ENCODE measurements around the gene CKM. TPM values are rescaled to one million over a fixed set of nuclear protein-coding genes. Genes with fewer than 3 reads are reported as not detected.

Gene CKM
- total RNA-seq, 4 donors from 2014 or later: 0.17 to 0.73 TPM; not detected in 2

- no peak overlapping the region for H3K27ac ChIP-seq
- peaks cover 0 to 75% of the 10 kb centered on the region in 2 donors for H3K36me3 ChIP-seq
- ATAC-seq: no peak
- no peaks in the 10 kb centered on the region for H3K9me3 ChIP-seq
- peaks cover 4% of the 10 kb centered on the region for H3K27me3 ChIP-seq
- no peak overlapping the region for H3K4me3 ChIP-seq
- TF ChIP-seq, protein P1, sequence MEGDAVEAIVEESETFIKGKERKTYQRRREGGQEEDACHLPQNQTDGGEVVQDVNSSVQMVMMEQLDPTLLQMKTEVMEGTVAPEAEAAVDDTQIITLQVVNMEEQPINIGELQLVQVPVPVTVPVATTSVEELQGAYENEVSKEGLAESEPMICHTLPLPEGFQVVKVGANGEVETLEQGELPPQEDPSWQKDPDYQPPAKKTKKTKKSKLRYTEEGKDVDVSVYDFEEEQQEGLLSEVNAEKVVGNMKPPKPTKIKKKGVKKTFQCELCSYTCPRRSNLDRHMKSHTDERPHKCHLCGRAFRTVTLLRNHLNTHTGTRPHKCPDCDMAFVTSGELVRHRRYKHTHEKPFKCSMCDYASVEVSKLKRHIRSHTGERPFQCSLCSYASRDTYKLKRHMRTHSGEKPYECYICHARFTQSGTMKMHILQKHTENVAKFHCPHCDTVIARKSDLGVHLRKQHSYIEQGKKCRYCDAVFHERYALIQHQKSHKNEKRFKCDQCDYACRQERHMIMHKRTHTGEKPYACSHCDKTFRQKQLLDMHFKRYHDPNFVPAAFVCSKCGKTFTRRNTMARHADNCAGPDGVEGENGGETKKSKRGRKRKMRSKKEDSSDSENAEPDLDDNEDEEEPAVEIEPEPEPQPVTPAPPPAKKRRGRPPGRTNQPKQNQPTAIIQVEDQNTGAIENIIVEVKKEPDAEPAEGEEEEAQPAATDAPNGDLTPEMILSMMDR (IDR thresholded peaks at IDR 0.05): no peak
- no peak for TF ChIP-seq POLR2A (IDR thresholded peaks at IDR 0.05)
- TF ChIP-seq EP300 (IDR thresholded peaks at IDR 0.05): no peak
- TF ChIP-seq POLR2AphosphoS5 (IDR thresholded peaks at IDR 0.05): no peak
- 76% methylated on average over 4 of the region's 20 CpGs; no CpG with 5 or more reads in 1 of the 2 donors for WGBS, 2 donors (ENCODE audit: low coverage in 1 of 2)
- no peaks in the 10 kb centered on the region for H3K4me1 ChIP-seq
Observed at GRCh38 chr19:45352914-45353796, 30.5 kb upstream of the CKM start.

DNA sequence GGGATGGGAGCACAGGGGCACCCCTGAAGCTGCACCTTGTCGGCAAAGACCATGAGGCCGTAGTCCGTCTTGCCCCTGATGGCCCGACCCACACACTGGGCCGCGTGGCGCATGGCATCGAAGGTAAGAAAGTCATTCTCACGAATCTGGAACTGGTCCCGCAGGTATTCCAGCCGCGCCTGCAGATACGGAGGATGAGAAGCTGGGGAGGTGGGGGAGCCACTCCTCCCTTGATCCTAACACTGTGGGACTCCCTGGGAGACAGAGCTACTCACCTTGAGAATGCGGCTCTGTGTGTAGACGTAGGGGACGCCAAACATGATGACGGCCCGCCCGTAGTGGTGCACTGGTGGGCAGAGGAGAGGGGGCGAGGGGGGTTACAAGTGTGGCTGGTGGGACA is 29.8 kb upstream of the CKM start:
- ATAC-seq: no peak
- peaks cover 11% of the 10 kb centered on the region for H3K27me3 ChIP-seq
- peaks cover 0 to 73% of the 10 kb centered on the region in 2 donors for H3K36me3 ChIP-seq
- H3K9me3 ChIP-seq: no peaks in the 10 kb centered on the region
- TF ChIP-seq, protein P1 (IDR thresholded peaks at IDR 0.05): no peak
- TF ChIP-seq EP300 (IDR thresholded peaks at IDR 0.05): no peak
- TF ChIP-seq POLR2AphosphoS5 (IDR thresholded peaks at IDR 0.05): no peak
- H3K4me3 ChIP-seq: no peak overlapping the region
- WGBS, 2 donors (ENCODE audit: low coverage in 1 of 2): 80 to 100% methylated on average over 1 of the region's 20 CpGs
- H3K27ac ChIP-seq: no peak overlapping the region
- H3K4me1 ChIP-seq: no peaks in the 10 kb centered on the region

- Histone ChIP-seq H3K4me1 (no peaks in the 10 kb centered on the region), H3K9me3 (no peaks in the 10 kb centered on the region), H3K27me3 (peaks cover 15% of the 10 kb centered on the region), H3K4me3 (no peak overlapping the region), H3K36me3 (peaks cover 0 to 69% of the 10 kb centered on the region in 2 donors), H3K27ac (no peak overlapping the region)
- no peak for ATAC-seq
- no CpG with 5 or more reads among the region's 15 CpGs for WGBS, 2 donors (ENCODE audit: low coverage in 1 of 2)
- TF ChIP-seq POLR2A (IDR thresholded peaks at IDR 0.05) (no peak), EP300 (IDR thresholded peaks at IDR 0.05) (no peak), POLR2AphosphoS5 (IDR thresholded peaks at IDR 0.05) (no peak)
- TF ChIP-seq, protein P1 (IDR thresholded peaks at IDR 0.05): no peak
Observed at GRCh38 chr19:45352062-45352461, 29.4 kb upstream of the CKM start.

- Histone ChIP-seq H3K4me1 (no peaks in the 10 kb centered on the region), H3K4me3 (no peak overlapping the region), H3K27me3 (peaks cover 21% of the 10 kb centered on the region), H3K27ac (no peak overlapping the region), H3K9me3 (no peaks in the 10 kb centered on the region), H3K36me3 (peaks cover 0 to 63% of the 10 kb centered on the region in 2 donors)
- ATAC-seq: no peak
- 80 to 94% methylated on average over 2 to 3 of the region's 13 CpGs for WGBS, 2 donors (ENCODE audit: low coverage in 1 of 2)
- TF ChIP-seq EP300 (IDR thresholded peaks at IDR 0.05): no peak
- TF ChIP-seq, protein P1 (IDR thresholded peaks at IDR 0.05): no peak
- TF ChIP-seq POLR2AphosphoS5 (IDR thresholded peaks at IDR 0.05): no peak
- TF ChIP-seq POLR2A (IDR thresholded peaks at IDR 0.05): no peak
Observed at GRCh38 chr19:45351401-45351952, 28.8 kb upstream of the CKM start.

Measured in gastroesophageal sphincter (tissue), 4 donors.